GM12873 (cell line): ENCODE results near the gene CHST2.

Experiments used
- CTCF ChIP-seq: IDR thresholded peaks from 2 replicates; pipeline ENCODE4 v1.5.1; 2012; ENCODE audit warnings: low read depth, mild to moderate bottlenecking, moderate library complexity, low read length, control low read depth; ENCODE audit not compliant: insufficient read depth; ENCODE audit errors: missing control alignments

Gene CHST2

DNA sequence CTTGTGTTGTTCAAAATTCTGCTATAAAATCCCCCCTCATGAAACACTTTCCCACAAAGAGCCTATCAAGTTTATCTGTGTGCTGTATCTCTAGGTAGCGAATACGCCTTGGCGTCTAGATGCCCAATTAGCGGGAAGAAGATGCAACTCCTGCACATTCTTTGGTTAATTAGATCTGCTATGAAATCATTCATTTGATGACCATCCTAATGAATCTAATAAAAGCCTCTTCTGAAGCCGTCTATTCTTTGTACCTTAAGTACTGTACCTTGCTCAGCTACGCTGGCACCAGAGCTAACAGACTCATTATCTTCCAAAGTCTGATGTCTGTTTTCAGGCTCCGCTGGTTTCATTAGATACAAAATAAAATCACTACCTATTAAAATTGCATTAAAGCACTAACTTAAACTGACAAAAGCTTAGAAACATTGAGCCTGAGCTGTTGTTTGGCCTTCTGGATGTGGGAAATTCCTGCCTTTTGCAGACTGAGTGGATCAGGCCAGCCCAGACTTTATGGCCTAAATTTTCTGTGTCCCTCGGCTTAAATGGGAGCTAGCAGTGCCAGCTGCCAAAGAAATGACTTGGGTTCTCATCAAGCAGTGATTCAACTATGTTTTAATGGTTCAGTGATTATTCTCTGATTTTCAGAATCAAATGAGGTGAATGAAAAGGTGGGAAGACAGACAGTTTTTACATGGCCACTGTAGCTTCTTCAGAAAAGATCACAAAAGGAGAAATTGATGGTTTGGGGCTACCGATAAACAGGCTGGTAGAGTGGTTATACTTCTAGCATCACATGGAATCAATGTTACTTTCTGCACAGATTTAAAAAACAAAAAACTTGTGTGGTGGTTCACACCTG lies 28.4 kb upstream of the CHST2 start:
- TF ChIP-seq CTCF, result no peak

- no peak for TF ChIP-seq CTCF
Observed at GRCh38 chr3:143092191-143092590, 27.4 kb upstream of the CHST2 start.

DNA sequence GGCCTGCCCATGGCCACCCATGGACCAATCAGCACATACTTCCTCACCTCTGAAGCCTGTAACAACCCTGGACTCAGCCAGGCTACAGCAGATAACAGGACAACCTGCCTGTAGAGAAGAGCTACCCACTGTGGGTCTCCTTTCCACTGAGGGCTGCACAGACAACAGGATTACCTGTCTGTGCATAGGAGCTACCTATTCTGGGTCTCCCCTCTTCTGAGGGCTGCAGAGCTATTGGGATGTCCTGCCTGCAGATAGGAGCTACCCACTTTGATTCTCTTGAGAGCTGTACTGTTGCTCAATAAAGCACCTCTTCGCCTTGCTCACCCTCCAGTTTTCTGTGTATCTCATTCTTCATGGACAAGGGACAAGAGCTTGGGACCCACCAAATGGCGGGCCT lies 23.8 kb upstream of the CHST2 start:
- TF ChIP-seq CTCF, result no peak

DNA sequence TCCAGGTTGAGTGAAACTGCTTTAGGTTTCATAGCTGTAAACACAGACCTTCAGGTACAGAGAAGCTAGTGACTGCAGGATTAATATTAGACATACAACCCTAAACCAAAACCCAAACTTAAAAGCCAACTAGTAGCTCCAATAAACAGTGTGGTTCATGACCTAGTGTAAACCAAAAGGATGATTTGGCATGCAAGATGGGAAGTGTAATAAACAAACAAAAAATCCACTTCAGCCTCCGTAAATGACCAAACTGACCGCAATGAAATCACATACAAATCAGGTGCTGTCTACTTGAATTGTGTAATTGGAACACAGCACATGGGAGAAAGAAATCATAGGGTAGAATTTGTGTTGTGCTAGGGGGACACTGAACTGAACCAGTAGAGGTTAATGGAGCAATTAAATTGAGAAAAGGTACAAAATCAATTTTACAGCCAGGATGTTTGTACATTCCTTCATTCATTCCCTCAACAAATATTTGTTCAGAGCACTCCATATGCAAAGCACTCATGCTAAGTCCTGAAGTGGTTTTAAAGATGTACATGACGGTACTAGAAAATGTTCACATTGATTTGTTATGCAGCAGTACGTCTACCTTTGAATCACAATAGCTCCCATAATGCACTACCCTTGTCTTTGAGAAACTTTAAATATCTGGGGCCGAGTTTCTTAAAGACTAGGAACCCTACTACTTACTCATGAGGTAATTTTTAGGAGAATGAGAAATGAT lies 21.4 kb upstream of the CHST2 start:
- TF ChIP-seq CTCF, result no peak

- no peak for TF ChIP-seq CTCF
Observed at GRCh38 chr3:143099210-143099609, 20.4 kb upstream of the CHST2 start.

DNA sequence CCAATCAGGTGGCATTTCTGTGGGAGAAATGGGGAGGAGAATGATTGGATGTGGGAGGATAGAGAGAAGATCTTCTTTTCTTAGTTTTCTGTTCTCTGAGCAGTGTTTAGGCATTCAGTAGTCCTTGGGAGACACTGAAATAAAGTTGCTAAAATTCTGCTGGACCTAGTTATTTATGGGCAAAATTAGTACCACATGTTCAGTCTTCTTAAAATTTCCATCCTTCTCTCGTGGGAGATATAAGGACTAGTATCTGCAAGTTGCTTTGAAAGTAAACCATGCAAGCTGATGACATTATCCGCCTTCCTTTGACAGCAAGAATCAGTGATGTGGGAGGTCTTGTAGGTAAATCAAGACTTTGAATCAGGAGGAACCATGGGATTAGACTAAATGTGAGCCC lies 19.9 kb upstream of the CHST2 start:
- TF ChIP-seq CTCF, result no peak

- TF ChIP-seq CTCF, result no peak
Observed at GRCh38 chr3:143100451-143100850, 19.1 kb upstream of the CHST2 start.
